Choroid plexus epithelial cell (primary cell): ENCODE results near the gene CRYL1.
A peak's percentile ranks its signal among the peaks of the same experiment; 100 is the strongest.

Experiments
- DNase-seq: peaks from one replicate; pipeline ENCODE4 v3.0.0-alpha.2; 2010; ENCODE audit warnings: low read depth
- H3K4me3 ChIP-seq: 2 replicates; pipeline ENCODE4 v1.5.1; 2011; ENCODE audit warnings: low read depth, mild to moderate bottlenecking, control low read depth, low read length, moderate library complexity
- TF ChIP-seq, protein P1 (sequence below): conservative IDR thresholded peaks from 2 replicates; pipeline ENCODE4 v1.5.1; 2011; ENCODE audit warnings: low read depth, mild to moderate bottlenecking, control low read depth, inconsistent platforms, low read length, moderate library complexity

Gene CRYL1

DNA sequence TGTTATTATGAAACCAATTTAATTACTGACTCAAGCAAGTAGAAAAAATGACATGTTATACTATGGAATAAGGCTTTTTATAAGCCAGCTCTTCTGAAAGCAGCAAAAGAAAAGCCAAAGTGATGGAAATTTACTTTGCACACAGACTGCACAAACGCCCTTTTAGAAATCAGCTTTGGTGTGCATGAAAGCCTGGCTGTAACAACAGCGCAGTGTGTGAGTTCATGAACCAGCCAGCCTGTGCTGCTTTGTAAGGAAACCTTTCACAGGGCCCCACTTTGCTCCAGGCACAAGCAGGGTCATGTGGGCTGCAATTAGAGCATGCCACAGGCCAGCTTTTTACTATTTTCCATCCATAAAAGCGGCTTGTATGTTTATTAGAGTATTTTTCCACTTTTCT is 27.7 kb upstream of the CRYL1 start:
- no peak overlapping the region for H3K4me3 ChIP-seq
- peak; percentile 48 for DNase-seq
- TF ChIP-seq, protein P1, sequence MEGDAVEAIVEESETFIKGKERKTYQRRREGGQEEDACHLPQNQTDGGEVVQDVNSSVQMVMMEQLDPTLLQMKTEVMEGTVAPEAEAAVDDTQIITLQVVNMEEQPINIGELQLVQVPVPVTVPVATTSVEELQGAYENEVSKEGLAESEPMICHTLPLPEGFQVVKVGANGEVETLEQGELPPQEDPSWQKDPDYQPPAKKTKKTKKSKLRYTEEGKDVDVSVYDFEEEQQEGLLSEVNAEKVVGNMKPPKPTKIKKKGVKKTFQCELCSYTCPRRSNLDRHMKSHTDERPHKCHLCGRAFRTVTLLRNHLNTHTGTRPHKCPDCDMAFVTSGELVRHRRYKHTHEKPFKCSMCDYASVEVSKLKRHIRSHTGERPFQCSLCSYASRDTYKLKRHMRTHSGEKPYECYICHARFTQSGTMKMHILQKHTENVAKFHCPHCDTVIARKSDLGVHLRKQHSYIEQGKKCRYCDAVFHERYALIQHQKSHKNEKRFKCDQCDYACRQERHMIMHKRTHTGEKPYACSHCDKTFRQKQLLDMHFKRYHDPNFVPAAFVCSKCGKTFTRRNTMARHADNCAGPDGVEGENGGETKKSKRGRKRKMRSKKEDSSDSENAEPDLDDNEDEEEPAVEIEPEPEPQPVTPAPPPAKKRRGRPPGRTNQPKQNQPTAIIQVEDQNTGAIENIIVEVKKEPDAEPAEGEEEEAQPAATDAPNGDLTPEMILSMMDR: no peak

DNA sequence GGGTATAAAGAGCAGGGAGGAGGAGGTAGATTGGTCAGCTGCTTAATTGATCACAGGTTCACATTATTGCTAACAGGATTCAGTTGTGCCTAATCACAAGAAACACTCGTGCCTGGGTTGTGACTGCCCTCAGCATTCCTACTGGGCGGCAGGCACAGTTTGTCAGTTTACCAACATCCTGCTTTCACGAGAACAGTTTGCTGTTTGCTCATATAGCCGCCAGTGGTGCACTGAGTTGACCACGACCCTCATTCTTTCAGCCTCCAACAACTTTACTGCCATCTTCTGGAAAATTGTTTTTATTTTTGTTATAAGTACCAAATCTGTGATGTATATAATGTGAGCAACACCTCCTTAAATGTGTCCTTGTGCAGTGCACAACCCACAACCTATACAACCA is 25.1 kb upstream of the CRYL1 start:
- H3K4me3 ChIP-seq: no peak overlapping the region
- TF ChIP-seq, protein P1: no peak
- DNase-seq: peak; percentile 20

DNA sequence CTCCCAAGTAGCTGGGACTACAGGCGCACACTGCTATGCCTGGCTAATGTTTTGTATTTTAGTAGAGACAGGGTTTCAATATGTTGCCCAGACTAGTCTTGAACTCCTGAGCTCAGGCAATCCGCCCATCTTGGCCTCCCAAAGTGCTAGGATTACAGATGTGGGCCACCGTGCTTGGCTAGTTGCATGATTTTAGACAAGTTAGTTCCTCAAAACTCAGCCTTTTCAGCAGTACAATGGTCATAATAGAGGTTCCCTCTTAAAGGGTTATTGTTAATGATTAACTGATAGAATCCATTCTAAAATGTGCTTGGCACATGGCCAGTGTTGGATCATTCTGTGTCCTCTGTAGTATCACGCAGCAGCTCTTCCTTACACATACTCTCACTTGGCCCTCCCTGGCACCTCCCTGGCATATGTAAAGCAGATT is 21.8 kb upstream of the CRYL1 start:
- no peak overlapping the region for H3K4me3 ChIP-seq
- no peak for DNase-seq
- TF ChIP-seq, protein P1: no peak

DNA sequence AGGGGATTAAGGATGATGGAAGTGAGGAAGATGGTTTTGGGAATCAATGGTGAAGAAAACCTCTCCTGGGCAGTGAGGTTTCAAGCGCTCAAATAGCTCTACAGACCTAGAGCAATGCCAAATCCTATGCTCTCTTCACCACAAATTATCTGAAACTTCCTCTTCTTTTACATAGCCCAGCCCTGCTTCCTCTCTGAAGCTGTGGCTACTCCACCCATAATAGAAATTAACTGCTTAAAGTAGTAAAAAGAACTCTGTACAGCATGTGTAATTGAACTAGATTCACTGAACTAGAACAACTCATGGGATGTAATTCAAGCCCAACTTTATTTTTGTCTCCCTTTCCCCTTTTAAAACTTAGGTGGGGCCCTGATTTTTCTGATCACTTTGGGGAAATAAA is 20.9 kb upstream of the CRYL1 start:
- TF ChIP-seq, protein P1: no peak
- H3K4me3 ChIP-seq: no peak overlapping the region
- no peak for DNase-seq

DNA sequence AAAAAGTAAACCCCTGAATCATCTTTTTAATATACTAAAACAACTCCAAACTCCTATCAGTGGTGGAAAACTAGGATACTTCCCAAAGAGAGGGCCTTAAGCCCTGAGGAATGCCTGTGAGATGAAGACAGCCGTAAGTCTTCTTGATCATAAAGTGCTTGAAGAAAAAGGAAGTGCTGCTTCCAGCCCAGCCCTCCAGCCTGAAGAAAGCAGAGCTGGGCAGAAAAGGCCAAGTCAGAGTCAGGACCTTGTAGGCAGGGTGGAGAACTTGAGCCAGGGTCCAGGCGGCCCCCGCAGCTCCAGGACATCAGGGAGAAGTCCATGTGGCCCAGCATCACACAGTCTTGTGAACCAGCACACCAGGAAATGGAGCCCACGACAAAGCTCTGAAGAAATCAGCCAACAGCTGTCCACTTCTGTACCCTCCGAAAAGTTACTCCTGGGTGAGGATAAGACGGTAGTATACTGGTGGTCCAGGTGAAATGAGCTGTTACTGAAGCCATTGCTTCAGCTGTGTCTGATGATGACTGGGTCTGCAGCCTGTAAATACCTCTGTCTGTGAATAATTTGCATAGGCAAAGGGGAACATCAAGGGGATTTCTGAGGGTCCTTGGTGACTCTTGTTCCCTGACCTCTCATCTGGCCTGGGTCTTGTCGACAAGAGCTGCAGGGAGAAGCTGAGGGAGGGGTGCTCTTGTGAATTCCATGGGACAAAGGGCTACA is 18.7 kb upstream of the CRYL1 start:
- TF ChIP-seq, protein P1: no peak
- no peak for DNase-seq
- no peak overlapping the region for H3K4me3 ChIP-seq

DNA sequence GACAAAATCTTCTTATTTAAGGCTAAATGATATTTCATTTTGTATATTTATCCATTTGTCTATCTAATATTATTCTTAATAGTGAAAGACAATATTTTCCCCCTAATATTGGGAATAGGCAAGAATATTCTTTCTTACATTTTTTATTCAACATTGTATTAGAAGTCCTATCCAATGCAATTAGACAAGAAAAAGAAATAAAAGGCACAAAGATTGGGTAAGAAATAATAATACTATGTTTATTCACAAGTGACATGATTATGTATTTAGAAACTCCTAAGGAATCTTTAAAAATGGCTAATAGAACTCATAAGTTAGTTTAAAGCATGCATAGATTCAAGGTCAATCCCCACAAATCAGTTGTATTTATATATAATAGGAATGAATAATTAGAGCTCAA is 11.3 kb upstream of the CRYL1 start:
- H3K4me3 ChIP-seq: no peak overlapping the region
- DNase-seq: no peak
- TF ChIP-seq, protein P1: no peak

DNA sequence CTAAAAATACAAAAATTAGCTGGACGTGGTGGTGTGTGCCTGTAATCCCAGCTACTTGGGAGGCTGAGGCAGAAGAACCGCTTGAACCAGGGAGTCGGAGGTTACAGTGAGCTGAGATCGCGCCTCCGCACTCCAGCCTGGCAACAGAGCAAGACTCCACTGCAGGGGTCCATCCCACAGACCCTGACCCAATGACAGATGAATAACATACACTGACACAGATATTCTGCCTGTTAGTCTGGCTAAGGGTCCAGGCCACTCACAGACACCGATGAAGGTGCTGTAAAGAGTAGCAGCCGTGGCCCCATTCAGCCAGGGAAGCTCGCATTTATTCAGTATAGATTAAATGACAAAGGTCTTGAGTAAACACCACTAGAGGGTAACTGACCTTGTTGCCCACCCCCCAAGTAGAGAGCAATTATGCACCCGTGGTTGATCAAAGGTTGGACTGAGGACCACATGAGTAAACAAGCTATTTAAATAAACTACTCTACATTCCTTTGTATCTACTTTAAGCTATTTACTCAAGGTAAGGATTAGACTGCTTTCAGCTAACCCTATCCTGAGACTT is 8.5 kb upstream of the CRYL1 start:
- H3K4me3 ChIP-seq: no peak overlapping the region
- TF ChIP-seq, protein P1: no peak
- no peak for DNase-seq
